Liver (tissue), 2 donors: ENCODE measurements around the gene BFSP2.

Source experiments
- CTCF ChIP-seq: fragments of 150-350 bp; IDR thresholded peaks from 2 replicates; pipeline ENCODE4 v1.5.1; 2017; ENCODE audit warnings: improper control_type of control experiment, low read depth, low read length; ENCODE audit not compliant: missing input control
- REST ChIP-seq: IDR thresholded peaks from 2 replicates; pipeline ENCODE4 v1.6.1; 2016; ENCODE audit warnings: antibody characterized with exemption, mild to moderate bottlenecking
- donor health status: healthy.

GRCh38 chr3:133390715-133391114 is 9.1 kb upstream of the BFSP2 start:
- no peak for TF ChIP-seq REST
- TF ChIP-seq CTCF = no peak
